HepG2 (cell line): ENCODE measurements around the gene POU3F1. TPM values are rescaled to one million over a fixed set of nuclear protein-coding genes. Genes with fewer than 3 reads are reported as not detected.

ENCODE experiments used
- ATAC-seq: fragments of 200-7000 bp; cut with Tn5 transposase; 3 replicates; pipeline ENCODE4 v1.9.1; 2020; ENCODE audit warnings: mild to moderate bottlenecking, moderate library complexity
- BruUV-seq: library from RNA; stranded (reverse); fragments of 400-500 nt; replicated peaks from 2 replicates; lab custom pipeline; 2021; lab: Mats Ljungman, UMichigan
- CTCF ChIA-PET: fragments of 300-600 bp; formaldehyde crosslinking; extraction: SDS; loops from one replicate; lab custom pipeline; 2021; ENCODE audit warnings: low total read pairs, inconsistent platforms, low intra/inter-chr PET ratio; lab: Yijun Ruan, JAX
- POLR2A ChIA-PET: fragments of 350-600 bp; sonication (Branson Sonifier 250); formaldehyde crosslinking; loops from one replicate; lab custom pipeline; 2020; ENCODE audit warnings: antibody characterized with exemption, inconsistent platforms; lab: Yijun Ruan, JAX
- DNase-seq: peaks from one replicate; pipeline ENCODE4 v3.0.0-alpha.2; 2015; ENCODE audit warnings: low spot score
- FAIRE-seq: peaks from 3 replicates; lab custom pipeline; 2011; peaks lifted over from hg19 to GRCh38; lab: Jason Lieb, UNC
- H2AFZ ChIP-seq: one replicate; pipeline ENCODE4 v1.6.1; 2011; ENCODE audit warnings: low read length, inconsistent platforms
- H3K27ac ChIP-seq: fragments of 300-600 bp; 3 replicates; pipeline ENCODE4 v1.8.0; 2011; ENCODE audit warnings: mixed run types, mild to moderate bottlenecking, mixed read lengths, low read length, inconsistent platforms; ENCODE audit not compliant: insufficient read depth; ENCODE audit errors: extremely low read length
- H3K27me3 ChIP-seq, 2 experiments: fragments of 200-600 bp in 1 of 2; 2 replicates in 1 of 2; 3 replicates in 1 of 2; pipeline versions ENCODE4 v1.6.0 to v1.8.0; 2011; ENCODE audit warnings: low read length in 2 of 2, mild to moderate bottlenecking in 2 of 2, moderate library complexity in 2 of 2, inconsistent platforms in 1 of 2; ENCODE audit not compliant: insufficient read depth in 2 of 2, control insufficient read depth in 1 of 2
- H3K36me3 ChIP-seq, 2 experiments: fragments of 200-600 bp in 1 of 2; replicated peaks in 1 of 2; 2 replicates in 1 of 2; 3 replicates in 1 of 2; pipeline versions ENCODE4 v1.5.1 to v1.8.0; 2011; ENCODE audit warnings: low read length in 2 of 2, inconsistent platforms in 1 of 2; ENCODE audit not compliant: insufficient read depth in 2 of 2, control insufficient read depth in 1 of 2
- H3K4me1 ChIP-seq: 2 replicates; pipeline ENCODE4 v1.5.1; 2012; ENCODE audit warnings: low read length, inconsistent platforms; ENCODE audit not compliant: insufficient read depth
- H3K4me2 ChIP-seq: 2 replicates; pipeline ENCODE4 v1.6.0; 2011; ENCODE audit warnings: low read depth, low read length, inconsistent platforms
- H3K4me3 ChIP-seq, 3 experiments: fragments of 200-600 bp in 1 of 3; sonication (generic), shearing (Covaris generic) in 1 of 3; replicated peaks in 1 of 3; 2 replicates each; pipeline ENCODE4 v1.5.1; 2011 to 2016; ENCODE audit warnings: low read length in 3 of 3, inconsistent platforms in 2 of 3, low read depth in 2 of 3, mild to moderate bottlenecking in 2 of 3, control low read depth in 1 of 3, mixed read lengths in 1 of 3; ENCODE audit not compliant: insufficient read depth in 1 of 3
- H3K79me2 ChIP-seq: one replicate; pipeline ENCODE4 v1.6.1; 2011; ENCODE audit warnings: low read length, inconsistent platforms; ENCODE audit not compliant: insufficient read depth
- H3K9ac ChIP-seq: 2 replicates; pipeline ENCODE4 v1.6.0; 2011; ENCODE audit warnings: mild to moderate bottlenecking, low read depth, low read length, inconsistent platforms; ENCODE audit not compliant: insufficient read depth
- H3K9me3 ChIP-seq: 2 replicates; pipeline ENCODE4 v1.5.1; 2012; ENCODE audit warnings: mild to moderate bottlenecking, low read length
- H4K20me1 ChIP-seq: 2 replicates; pipeline ENCODE4 v1.6.0; 2011; ENCODE audit warnings: inconsistent platforms, mild to moderate bottlenecking, low read length, moderate library complexity; ENCODE audit not compliant: insufficient read depth
- ATAD3A ChIP-seq: sonication (generic); formaldehyde crosslinking; IDR thresholded peaks from 2 replicates; pipeline ENCODE4 v1.4.0; 2020; ENCODE audit warnings: missing genetic modification reagents
- EEA1 ChIP-seq: sonication (generic); formaldehyde crosslinking; IDR thresholded peaks from 2 replicates; pipeline ENCODE4 v1.5.1; 2020; ENCODE audit warnings: mild to moderate bottlenecking, missing genetic modification reagents, borderline replicate concordance
- JUNB ChIP-seq: sonication (generic); formaldehyde crosslinking; IDR thresholded peaks from 2 replicates; pipeline ENCODE4 v1.8.0; 2022; ENCODE audit warnings: missing genetic modification reagents, mild to moderate bottlenecking, borderline replicate concordance
- MBNL3 ChIP-seq: fragments of 250-450 bp; sonication (Bioruptor Pico); conservative IDR thresholded peaks from 2 replicates; pipeline ENCODE4 v1.8.0; 2022; ENCODE audit warnings: mild to moderate bottlenecking, inconsistent platforms
- RARG ChIP-seq: sonication (generic); formaldehyde crosslinking; IDR thresholded peaks from 2 replicates; pipeline ENCODE4 v1.4.0; 2020; ENCODE audit warnings: low read depth, mild to moderate bottlenecking, missing genetic modification reagents
- TFDP2 ChIP-seq: sonication (generic); formaldehyde crosslinking; IDR thresholded peaks from 2 replicates; pipeline ENCODE4 v1.4.0; 2020; ENCODE audit warnings: missing genetic modification reagents
- ZBTB1 ChIP-seq: sonication (generic); formaldehyde crosslinking; IDR thresholded peaks from 2 replicates; pipeline ENCODE4 v1.4.0; 2020; ENCODE audit warnings: missing genetic modification reagents, borderline replicate concordance
- ZFP36 ChIP-seq: fragments of 150-350 bp; IDR thresholded peaks from 2 replicates; pipeline ENCODE4 v1.6.1; 2018; ENCODE audit warnings: borderline replicate concordance, low read length, low read depth; ENCODE audit not compliant: partially characterized antibody
- ZMYM2 ChIP-seq: sonication (generic); formaldehyde crosslinking; IDR thresholded peaks from 2 replicates; pipeline ENCODE4 v1.8.0; 2022; ENCODE audit warnings: mild to moderate bottlenecking, missing genetic modification reagents
- ZNF335 ChIP-seq: sonication (generic); formaldehyde crosslinking; IDR thresholded peaks from 2 replicates; pipeline ENCODE4 v1.4.0; 2020; ENCODE audit warnings: missing genetic modification reagents
- ZNF619 ChIP-seq: sonication (generic); formaldehyde crosslinking; IDR thresholded peaks from 2 replicates; pipeline ENCODE4 v1.4.0; 2020; ENCODE audit warnings: mild to moderate bottlenecking, missing genetic modification reagents
- WGBS: methylation state at CpG from one replicate; pipeline ENCODE4 v1.1.6; 2017; ENCODE audit warnings: low lambda C conversion rate; 5-methylcytosine and 5-hydroxymethylcytosine counted together
- in situ Hi-C: cut with HindIII; loops from 2 replicates; pipeline ENCODE4 v1.10.0; 2017; ENCODE audit warnings: low pct_unique_long_range_greater_than_20kb; ENCODE audit not compliant: extremely low pct_ligation_motif_present
- intact Hi-C: fragments of 100-400 bp; cut with micrococcal nuclease; formaldehyde crosslinking; loops from one replicate; pipeline ENCODE4 v1.10.0; 2022; ENCODE audit not compliant: unreplicated experiment
- polyA plus RNA-seq, 8 experiments: library from polyadenylated mRNA; depleted of rRNA in 3 of 8; stranded (reverse) in 7 of 8; unstranded in 1 of 8; fragments of >200 nt; fragmentation: Illumina TruSeq in 4 of 8; extraction: Trizol in 4 of 8; gene quantifications; 2 replicates each; pipeline versions ENCODE4 v1.2.1 to v1.2.3, GENCODE V29; 2011 to 2016; ENCODE audit warnings: low read depth in 4 of 8, missing spikeins in 1 of 8, mixed read lengths in 1 of 8; ENCODE audit not compliant: insufficient read depth in 1 of 8
- total RNA-seq, 5 experiments: library from RNA; depleted of rRNA; stranded (reverse); fragments of >200 nt; fragmentation: Illumina TruSeq; extraction: Trizol; gene quantifications; 2 replicates each; pipeline ENCODE4 v1.2.3, GENCODE V29; 2016; ENCODE audit warnings: low read depth in 1 of 5

POU3F1 gene
- total and polyA plus RNA-seq, 2 of the 13 experiments (the other 11 are each of a cell fraction or from before 2014, with no cell fraction given), result not detected

GRCh38 chr1:38046333-38046883 lies at the start of gene POU3F1 (continued):
- TF ChIP-seq TFDP2, result no peak

GRCh38 chr1:38095454-38095931 lies 48.9 kb upstream of the POU3F1 start:
- H3K4me3 ChIP-seq, result no peak overlapping the region
- FAIRE-seq (no peak), ATAC-seq (no peak), DNase-seq (no peak)
- in situ Hi-C loops, result no loop called here
- ChIA-PET POLR2A (no interaction called here), CTCF (no interaction called here)
- no peaks in the 10 kb centered on the region for H3K4me1 ChIP-seq
- H2AFZ ChIP-seq, result no peak overlapping the region
- H3K4me2 ChIP-seq, result no peak overlapping the region
- H3K9me3 ChIP-seq, result no peaks in the 10 kb centered on the region
- no peak overlapping the region for H3K9ac ChIP-seq
- intact Hi-C loops, result no loop called here
- H4K20me1 ChIP-seq, result no peaks in the 10 kb centered on the region
- TF ChIP-seq ZBTB1 (CRISPR knock-in tag) (no peak), ZFP36 (no peak), EEA1 (no peak), ZNF335 (CRISPR knock-in tag) (no peak), JUNB (CRISPR knock-in tag) (no peak), ATAD3A (CRISPR knock-in tag) (no peak), MBNL3 (no peak), ZMYM2 (CRISPR knock-in tag) (no peak), RARG (CRISPR knock-in tag) (no peak), ZNF619 (no peak)
- no peaks in the 10 kb centered on the region for H3K36me3 ChIP-seq
- no peaks in the 10 kb centered on the region for H3K27me3 ChIP-seq
- H3K27ac ChIP-seq, result no peak overlapping the region
- no peaks in the 10 kb centered on the region for H3K79me2 ChIP-seq
- BruUV-seq, result no TSS peak
- WGBS, result 61% methylated on average over 12 of the region's 12 CpGs
